SU-DHL-6 (cell line): ENCODE measurements around the gene PATZ1.

ENCODE experiments used
- CTCF ChIP-seq: fragments of 200-600 bp; sonication (generic); IDR thresholded peaks from one replicate; pipeline ENCODE4 v1.5.1; 2017; ENCODE audit warnings: antibody characterized with exemption, mild to moderate bottlenecking, low read length, moderate library complexity; ENCODE audit not compliant: insufficient read depth, poor library complexity, severe bottlenecking
- EZH2phosphoT487 ChIP-seq: fragments of 200-600 bp; sonication (generic), shearing (Covaris generic); conservative IDR thresholded peaks from 2 replicates; pipeline ENCODE4 v1.6.1; 2018; ENCODE audit warnings: mild to moderate bottlenecking, antibody characterized with exemption, low read length, moderate library complexity, mixed read lengths

DNA sequence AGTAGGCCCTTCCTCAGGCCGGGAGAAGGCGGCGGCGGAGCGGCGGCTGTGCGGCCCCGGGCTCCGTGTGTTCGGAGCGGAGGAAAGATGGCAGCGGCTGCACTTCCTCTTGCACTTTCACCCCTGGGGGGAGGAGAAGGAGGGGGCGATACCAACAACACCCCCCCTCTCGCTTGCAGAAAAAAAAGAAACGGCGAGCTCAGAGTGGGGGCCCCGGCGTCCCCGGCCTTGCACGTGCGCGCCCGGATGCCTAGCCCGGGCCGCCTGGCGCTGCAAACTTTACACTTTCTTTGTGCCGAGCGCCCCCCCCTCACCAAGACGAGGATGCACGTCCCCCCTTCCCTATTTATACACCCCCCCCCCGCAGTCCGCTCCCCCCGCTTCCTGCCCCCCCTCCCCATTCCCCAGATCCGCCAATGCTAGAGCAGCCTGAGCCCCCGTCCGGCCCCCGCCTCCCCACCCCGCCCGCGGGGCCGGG, at the start of gene PATZ1:
- no peak for TF ChIP-seq CTCF
- no peak for TF ChIP-seq EZH2phosphoT487
